Endothelial cell of umbilical vein (primary cell): ENCODE measurements around the gene RGS9BP. TPM values are rescaled to one million over a fixed set of nuclear protein-coding genes. Genes with fewer than 3 reads are reported as not detected.

ENCODE experiments used
- BruUV-seq: library from RNA; stranded (reverse); fragments of 400-500 nt; replicated peaks from 2 replicates; lab custom pipeline; 2021; lab: Mats Ljungman, UMichigan
- CTCF ChIA-PET: fragments of 300-600, 350-600 bp; sonication (Branson Sonifier 250); formaldehyde crosslinking; loops from one replicate; lab custom pipeline; 2021; ENCODE audit warnings: antibody characterized with exemption, inconsistent platforms; lab: Charles Lee
- POLR2A ChIA-PET: fragments of 300-600, 350-600 bp; sonication (Branson Sonifier 250); formaldehyde crosslinking; loops from one replicate; lab custom pipeline; 2021; ENCODE audit warnings: antibody characterized with exemption, inconsistent platforms; lab: Charles Lee
- DNase-seq: peaks from one replicate; pipeline ENCODE4 v3.0.0-alpha.2; 2011; ENCODE audit warnings: low read depth, low spot score
- FAIRE-seq: peaks from 2 replicates; lab custom pipeline; 2011; peaks lifted over from hg19 to GRCh38; lab: Jason Lieb, UNC
- H2AFZ ChIP-seq: 2 replicates; pipeline ENCODE4 v1.6.0; 2012; ENCODE audit warnings: low read depth, low read length, control low read depth, inconsistent platforms
- H3K27ac ChIP-seq: 2 replicates; pipeline ENCODE4 v1.5.1; 2011; ENCODE audit warnings: low read depth, mild to moderate bottlenecking, control low read depth, low read length, moderate library complexity; ENCODE audit not compliant: insufficient read depth
- H3K27me3 ChIP-seq, 2 experiments: 2 replicates each; pipeline versions ENCODE4 v1.6.0 to v1.6.1; 2011; ENCODE audit warnings: low read length in 2 of 2, mixed read lengths in 1 of 2; ENCODE audit not compliant: control insufficient read depth in 2 of 2, insufficient read depth in 2 of 2
- H3K36me3 ChIP-seq, 2 experiments: 2 replicates in 1 of 2; 3 replicates in 1 of 2; pipeline ENCODE4 v1.5.1; 2011; ENCODE audit warnings: low read length in 2 of 2, mild to moderate bottlenecking in 1 of 2, moderate library complexity in 1 of 2; ENCODE audit not compliant: control insufficient read depth in 2 of 2, insufficient read depth in 2 of 2; ENCODE audit errors: extremely low read depth in 1 of 2
- H3K4me1 ChIP-seq: 3 replicates; pipeline ENCODE4 v1.5.1; 2011; ENCODE audit warnings: mild to moderate bottlenecking, low read length; ENCODE audit not compliant: control insufficient read depth, insufficient read depth; ENCODE audit errors: extremely low read depth
- H3K4me2 ChIP-seq: 2 replicates; pipeline ENCODE4 v1.6.1; 2011; ENCODE audit warnings: low read length, control low read depth, mixed read lengths; ENCODE audit not compliant: insufficient read depth
- H3K4me3 ChIP-seq, 3 experiments: fragments of 200-600 bp in 1 of 3; sonication (generic), shearing (Covaris generic) in 1 of 3; replicated peaks in 1 of 3; 2 replicates each; pipeline ENCODE4 v1.5.1; 2011 to 2016; ENCODE audit warnings: control low read depth in 3 of 3, low read length in 3 of 3, mild to moderate bottlenecking in 2 of 3, inconsistent platforms in 1 of 3, low read depth in 1 of 3, moderate library complexity in 1 of 3; ENCODE audit not compliant: insufficient read depth in 1 of 3
- H3K79me2 ChIP-seq: 2 replicates; pipeline ENCODE4 v1.6.0; 2012; ENCODE audit warnings: low read length, inconsistent platforms; ENCODE audit not compliant: control insufficient read depth, insufficient read depth
- H3K9ac ChIP-seq: replicated peaks from 2 replicates; pipeline ENCODE3; 2011; ENCODE audit warnings: low read length, control low read depth; ENCODE audit not compliant: insufficient read depth; ENCODE audit errors: extremely low read depth
- H3K9me1 ChIP-seq: replicated peaks from 3 replicates; pipeline ENCODE4 v1.6.0; 2011; ENCODE audit warnings: mild to moderate bottlenecking, low read length; ENCODE audit not compliant: control insufficient read depth, insufficient read depth; ENCODE audit errors: extremely low read depth
- H3K9me3 ChIP-seq: replicated peaks from 2 replicates; pipeline ENCODE4 v1.5.1; 2012; ENCODE audit warnings: low read length, inconsistent platforms; ENCODE audit not compliant: control insufficient read depth, insufficient read depth
- H4K20me1 ChIP-seq: replicated peaks from 2 replicates; pipeline ENCODE3; 2011; ENCODE audit warnings: mild to moderate bottlenecking, low read length; ENCODE audit not compliant: control insufficient read depth, insufficient read depth; ENCODE audit errors: extremely low read depth
- EZH2 ChIP-seq: IDR thresholded peaks from 2 replicates; pipeline ENCODE4 v1.6.1; 2012; ENCODE audit warnings: borderline replicate concordance, low read depth, mild to moderate bottlenecking, moderate library complexity, low read length, inconsistent platforms; ENCODE audit not compliant: severe bottlenecking
- FOS ChIP-seq: IDR thresholded peaks from 2 replicates; pipeline ENCODE4 v1.6.1; 2011; ENCODE audit warnings: mild to moderate bottlenecking, low read length, moderate library complexity, borderline replicate concordance; ENCODE audit not compliant: insufficient read depth
- GATA2 ChIP-seq: IDR thresholded peaks from 2 replicates; pipeline ENCODE4 v1.7.0; 2011; ENCODE audit warnings: low read depth, mild to moderate bottlenecking, moderate library complexity, mixed read lengths, low read length; ENCODE audit not compliant: insufficient read length, insufficient read depth
- JUN ChIP-seq: IDR thresholded peaks from 2 replicates; pipeline ENCODE4 v1.6.1; 2011; ENCODE audit warnings: borderline replicate concordance, low read depth; ENCODE audit not compliant: insufficient read length, insufficient read depth
- MYC ChIP-seq: IDR thresholded peaks from one replicate; pipeline ENCODE4 v1.6.1; 2011; ENCODE audit warnings: mild to moderate bottlenecking, low read depth, low read length
- POLR2A ChIP-seq: IDR thresholded peaks from 2 replicates; pipeline ENCODE4 v1.6.1; 2012; ENCODE audit warnings: low read depth, mild to moderate bottlenecking, control low read depth, low read length
- POLR2AphosphoS5 ChIP-seq: IDR thresholded peaks from 2 replicates; pipeline ENCODE4 v1.6.1; 2012; ENCODE audit warnings: low read depth, mild to moderate bottlenecking, control low read depth, low read length, moderate library complexity; ENCODE audit not compliant: insufficient read depth
- dilution Hi-C: fragments of 300-500 bp; cut with MboI; formaldehyde crosslinking; loops from one replicate; pipeline ENCODE4 v1.15.0; 2019; ENCODE audit warnings: low sequenced_read_pairs; ENCODE audit not compliant: extremely low pct_ligation_motif_present
- intact Hi-C: fragments of 100-400 bp; cut with micrococcal nuclease; formaldehyde crosslinking; loops from one replicate; pipeline ENCODE4 v1.10.0; 2022
- polyA plus RNA-seq, 4 experiments: library from polyadenylated mRNA; depleted of rRNA in 3 of 4; stranded (reverse) in 3 of 4; unstranded in 1 of 4; fragments of >200 nt; gene quantifications; 2 replicates each; pipeline versions ENCODE4 v1.2.1 to v1.2.3, GENCODE V29; 2011 to 2012; ENCODE audit warnings: missing spikeins in 1 of 4
- total RNA-seq: library from RNA; stranded (reverse); gene quantifications from 2 replicates; pipeline ENCODE4 v1.2.3, GENCODE V29; 2021
- TF ChIP-seq, protein P1 (sequence below): IDR thresholded peaks from 2 replicates; pipeline ENCODE4 v1.6.1; 2011; ENCODE audit not compliant: insufficient read depth, insufficient read length
- TF ChIP-seq, protein P2 (sequence below), 2 donors: IDR thresholded peaks; 1 replicate in 1 of 2; 2 replicates in 1 of 2; pipeline ENCODE4 v1.5.1; 2011; ENCODE audit warnings: low read length in 2 of 2, mild to moderate bottlenecking in 2 of 2, moderate library complexity in 2 of 2, control low read depth in 1 of 2, inconsistent platforms in 1 of 2, low read depth in 1 of 2; ENCODE audit not compliant: insufficient read depth in 1 of 2; ENCODE audit errors: extremely low read depth in 1 of 2

The RGS9BP gene
- total and polyA plus RNA-seq, 2 donors (not counting 3 experiments of a cell fraction or from before 2014, with no cell fraction given) = 0.15 TPM; not detected in 1

DNA sequence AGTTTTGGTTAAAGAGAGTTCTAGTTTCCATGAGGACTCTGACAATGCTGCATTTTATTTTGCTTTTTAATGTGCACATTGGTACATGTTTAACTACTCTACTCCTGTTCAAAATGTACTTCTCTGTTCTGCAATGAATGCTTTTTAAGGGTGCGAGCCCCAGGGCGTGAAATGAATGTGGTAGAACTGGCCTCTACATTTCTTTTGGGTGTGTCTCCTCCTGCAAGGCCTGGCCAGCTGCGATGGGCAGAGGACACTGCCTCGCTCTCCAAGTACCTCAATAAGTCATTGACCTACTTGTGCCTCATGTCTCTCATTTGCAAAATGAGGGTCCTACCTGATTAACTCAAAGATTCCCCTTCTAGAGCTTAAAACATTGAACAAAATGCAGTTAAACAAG is 6.7 kb downstream of the RGS9BP start:
- H3K4me3 ChIP-seq = no peak overlapping the region
- dilution Hi-C loops = no loop called here
- BruUV-seq = no TSS peak
- no peaks in the 10 kb centered on the region for H4K20me1 ChIP-seq
- H2AFZ ChIP-seq = no peak overlapping the region
- no peak overlapping the region for H3K27ac ChIP-seq
- H3K79me2 ChIP-seq = no peaks in the 10 kb centered on the region
- no peaks in the 10 kb centered on the region for H3K4me1 ChIP-seq
- no peak for TF ChIP-seq MYC
- POLR2A ChIA-PET = no interaction called here
- no peak for FAIRE-seq
- no peaks in the 10 kb centered on the region for H3K9me3 ChIP-seq
- peaks cover 7 to 11% of the 10 kb centered on the region in 2 experiments for H3K27me3 ChIP-seq
- no peaks in the 10 kb centered on the region for H3K9me1 ChIP-seq
- no peaks in the 10 kb centered on the region for H3K36me3 ChIP-seq
- DNase-seq = no peak
- H3K4me2 ChIP-seq = no peak overlapping the region
- H3K9ac ChIP-seq = no peak overlapping the region
- intact Hi-C loops = no loop called here
- CTCF ChIA-PET = interaction anchor here (1.2 kb wide), 1 partner anchor 9 kb away, joined by 3 read pairs; no protein-coding TSS in a partner anchor

DNA sequence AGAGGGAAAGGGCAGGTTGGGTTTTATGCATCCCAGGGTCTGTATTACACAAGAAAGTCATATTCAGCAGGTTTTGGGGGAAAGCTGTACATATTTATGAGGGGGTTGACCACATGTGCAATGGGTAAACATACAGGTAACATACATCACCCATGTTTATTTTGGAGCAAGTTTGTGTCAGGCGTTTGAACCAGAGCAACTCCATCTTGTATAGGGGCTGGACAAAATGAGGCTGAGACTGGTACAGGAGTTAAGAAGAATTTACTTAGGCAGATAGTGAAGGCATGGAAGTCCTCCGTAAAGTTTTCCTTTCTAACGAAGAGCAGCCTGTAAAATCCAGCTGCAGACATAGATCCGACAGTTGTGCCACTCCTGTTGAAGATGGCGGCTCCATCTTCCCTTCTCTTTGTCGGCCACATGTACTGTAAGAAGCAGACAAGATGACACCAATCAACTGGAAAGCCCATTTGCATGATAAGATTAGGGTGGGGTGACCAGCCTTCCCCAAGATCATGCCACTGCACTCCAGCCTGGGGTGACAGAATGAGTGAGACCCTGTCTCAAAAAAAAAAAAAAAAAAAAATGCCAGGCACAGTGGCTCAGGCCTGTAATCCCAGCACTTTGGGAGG is 11.3 kb downstream of the RGS9BP start:
- peaks cover 0 to under 1% of the 10 kb centered on the region in 2 experiments for H3K27me3 ChIP-seq
- POLR2A ChIA-PET = no interaction called here
- H3K4me3 ChIP-seq = no peak overlapping the region
- H2AFZ ChIP-seq = no peak overlapping the region
- no peak overlapping the region for H3K9ac ChIP-seq
- H4K20me1 ChIP-seq = no peaks in the 10 kb centered on the region
- BruUV-seq = no TSS peak
- H3K36me3 ChIP-seq = no peaks in the 10 kb centered on the region
- H3K27ac ChIP-seq = no peak overlapping the region
- FAIRE-seq (no peak), DNase-seq (no peak)
- TF ChIP-seq, protein P1, sequence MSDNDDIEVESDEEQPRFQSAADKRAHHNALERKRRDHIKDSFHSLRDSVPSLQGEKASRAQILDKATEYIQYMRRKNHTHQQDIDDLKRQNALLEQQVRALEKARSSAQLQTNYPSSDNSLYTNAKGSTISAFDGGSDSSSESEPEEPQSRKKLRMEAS = no peak
- TF ChIP-seq EZH2 = no peak
- no peak for TF ChIP-seq JUN
- no peak for TF ChIP-seq GATA2
- TF ChIP-seq POLR2A = no peak
- no peak for TF ChIP-seq POLR2AphosphoS5
- no peak for TF ChIP-seq MYC
- no peak for TF ChIP-seq FOS
- TF ChIP-seq, protein P2, sequence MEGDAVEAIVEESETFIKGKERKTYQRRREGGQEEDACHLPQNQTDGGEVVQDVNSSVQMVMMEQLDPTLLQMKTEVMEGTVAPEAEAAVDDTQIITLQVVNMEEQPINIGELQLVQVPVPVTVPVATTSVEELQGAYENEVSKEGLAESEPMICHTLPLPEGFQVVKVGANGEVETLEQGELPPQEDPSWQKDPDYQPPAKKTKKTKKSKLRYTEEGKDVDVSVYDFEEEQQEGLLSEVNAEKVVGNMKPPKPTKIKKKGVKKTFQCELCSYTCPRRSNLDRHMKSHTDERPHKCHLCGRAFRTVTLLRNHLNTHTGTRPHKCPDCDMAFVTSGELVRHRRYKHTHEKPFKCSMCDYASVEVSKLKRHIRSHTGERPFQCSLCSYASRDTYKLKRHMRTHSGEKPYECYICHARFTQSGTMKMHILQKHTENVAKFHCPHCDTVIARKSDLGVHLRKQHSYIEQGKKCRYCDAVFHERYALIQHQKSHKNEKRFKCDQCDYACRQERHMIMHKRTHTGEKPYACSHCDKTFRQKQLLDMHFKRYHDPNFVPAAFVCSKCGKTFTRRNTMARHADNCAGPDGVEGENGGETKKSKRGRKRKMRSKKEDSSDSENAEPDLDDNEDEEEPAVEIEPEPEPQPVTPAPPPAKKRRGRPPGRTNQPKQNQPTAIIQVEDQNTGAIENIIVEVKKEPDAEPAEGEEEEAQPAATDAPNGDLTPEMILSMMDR (IDR thresholded peaks at IDR 0.05; ENCODE audit: extremely low read depth in 1 of 2, insufficient read depth in 1 of 2, low read depth in 1 of 2, low read length in 2 of 2) = no peak
- H3K4me2 ChIP-seq = no peak overlapping the region
- H3K79me2 ChIP-seq = peaks cover 2% of the 10 kb centered on the region
- no peaks in the 10 kb centered on the region for H3K9me3 ChIP-seq
- CTCF ChIA-PET = no interaction called here
- dilution Hi-C loops = no loop called here
- H3K9me1 ChIP-seq = no peaks in the 10 kb centered on the region
- intact Hi-C loops = no loop called here
- peaks cover 5% of the 10 kb centered on the region for H3K4me1 ChIP-seq
